Activated CD4-positive, alpha-beta T cell treated with anti-CD3 and anti-CD28 coated beads for 36 hours (primary cell): ENCODE results near the gene RASSF5. TPM values are rescaled to one million over a fixed set of nuclear protein-coding genes. Genes with fewer than 3 reads are reported as not detected.

Source experiments
- ATAC-seq: fragments of 200-7000 bp; cut with Tn5 transposase; one replicate; pipeline ENCODE4 v1.10.0; 2021; ENCODE audit warnings: mild to moderate bottlenecking, moderate library complexity
- CTCF ChIA-PET: fragments of 350-600 bp; sonication (Branson Sonifier 250); formaldehyde crosslinking; loops from one replicate; lab custom pipeline; 2021; ENCODE audit warnings: antibody characterized with exemption; lab: Charles Lee
- POLR2A ChIA-PET: fragments of 350-600 bp; sonication (Branson Sonifier 250); formaldehyde crosslinking; loops from one replicate; lab custom pipeline; 2021; ENCODE audit warnings: antibody characterized with exemption, inconsistent platforms; lab: Charles Lee
- DNase-seq: peaks from one replicate; pipeline ENCODE4 v3.0.0-alpha.2; 2020
- H3K27ac Mint-ChIP-seq: one replicate; pipeline ENCODE4 v1.8.0; 2021; ENCODE audit warnings: mixed read lengths
- H3K27me3 Mint-ChIP-seq: one replicate; pipeline ENCODE4 v1.8.0; 2021; ENCODE audit warnings: mixed read lengths
- H3K36me3 Mint-ChIP-seq: one replicate; pipeline ENCODE4 v1.8.0; 2021; ENCODE audit warnings: low read depth, mixed read lengths
- H3K4me1 Mint-ChIP-seq: one replicate; pipeline ENCODE4 v1.8.0; 2021; ENCODE audit warnings: mixed read lengths
- H3K4me3 Mint-ChIP-seq: one replicate; pipeline ENCODE4 v1.8.0; 2021; ENCODE audit warnings: mild to moderate bottlenecking, moderate library complexity, mixed read lengths
- H3K9me3 Mint-ChIP-seq: one replicate; pipeline ENCODE4 v1.8.0; 2021; ENCODE audit warnings: low read depth, mixed read lengths
- intact Hi-C, 2 experiments: fragments of 100-400 bp; cut with DNase I in 1 of 2; cut with micrococcal nuclease in 1 of 2; formaldehyde crosslinking; loops; one replicate each; pipeline versions ENCODE4 v1.14.2 to v1.15.1; 2022 to 2024; cut with DNase I, micrococcal nuclease
- total RNA-seq, 2 experiments: library from RNA; stranded (reverse); gene quantifications; one replicate each; pipeline ENCODE4 v1.2.3, GENCODE V29; 2021

The RASSF5 gene
- total RNA-seq, 2 experiments from 2014 or later, result 223 to 239 TPM

DNA sequence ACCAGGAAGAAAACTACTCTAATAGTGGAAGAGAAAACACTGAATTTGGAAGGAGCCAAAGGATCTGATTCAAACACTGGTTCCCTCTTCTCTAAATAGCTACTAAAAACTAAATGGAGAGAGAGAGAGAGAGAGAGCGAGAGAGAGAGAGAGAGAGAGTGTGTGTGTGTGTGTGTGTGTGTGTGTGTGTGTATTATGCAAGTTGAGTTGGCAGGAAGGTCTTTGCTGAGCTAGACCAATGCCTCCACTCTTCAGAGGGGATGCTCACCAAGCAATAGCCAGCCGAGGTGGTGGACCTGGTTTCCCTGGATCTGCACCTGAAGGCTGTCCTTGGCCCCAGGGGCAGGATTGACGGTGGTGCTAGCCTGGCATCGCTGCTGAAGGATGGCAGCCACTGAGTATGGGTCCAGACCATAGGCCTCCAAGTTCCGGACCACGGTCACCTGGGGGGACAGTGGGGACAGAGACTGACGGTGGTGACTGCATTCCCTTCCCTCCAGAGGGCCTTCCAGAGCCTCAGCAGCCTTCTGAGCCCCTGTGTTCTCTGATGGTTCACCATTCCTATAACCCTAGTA lies 86.1 kb downstream of the RASSF5 start:
- POLR2A ChIA-PET, result interaction anchor here (0.6 kb wide), 1 partner anchor 86 kb away, joined by 3 read pairs; the partner anchor contains the start of gene RASSF5
- DNase-seq (no peak), ATAC-seq (no peak)
- H3K9me3 Mint-ChIP-seq, result no peaks in the 10 kb centered on the region
- H3K4me3 Mint-ChIP-seq, result no peak overlapping the region
- intact Hi-C loops, result no loop called here
- CTCF ChIA-PET, result interaction anchor here (0.6 to 6.3 kb wide), 13 partner anchors 9 to 114 kb away, joined by 3 to 52 read pairs (median 4); partner anchors contain the start of gene DYRK3
- H3K4me1 Mint-ChIP-seq, result peaks cover 44% of the 10 kb centered on the region
- H3K27ac Mint-ChIP-seq, result peak overlapping the region; percentile 90
- H3K36me3 Mint-ChIP-seq, result peaks cover 70% of the 10 kb centered on the region
- no peaks in the 10 kb centered on the region for H3K27me3 Mint-ChIP-seq

- POLR2A ChIA-PET, result no interaction called here
- Mint-ChIP-seq H3K4me1 (peaks cover 21% of the 10 kb centered on the region), H3K27ac (peak overlapping the region; percentile 59), H3K27me3 (no peaks in the 10 kb centered on the region), H3K36me3 (peaks cover 72% of the 10 kb centered on the region), H3K4me3 (no peak overlapping the region), H3K9me3 (no peaks in the 10 kb centered on the region)
- DNase-seq (no peak), ATAC-seq (no peak)
- intact Hi-C loops, result no loop called here
- CTCF ChIA-PET, result interaction anchor here (0.7 to 6.3 kb wide), 5 partner anchors 12 to 105 kb away, joined by 3 to 52 read pairs (median 4); partner anchors contain the start of gene EIF2D
Measured at GRCh38 chr1:206595581-206596318, 88.4 kb downstream of the RASSF5 start.

- ChIA-PET POLR2A (no interaction called here), CTCF (interaction anchor here (1.2 to 6.3 kb wide), 3 partner anchors 12 to 106 kb away, joined by 3 to 52 read pairs (median 4); no protein-coding TSS in a partner anchor)
- DNase-seq (no peak), ATAC-seq (no peak)
- Mint-ChIP-seq H3K27me3 (no peaks in the 10 kb centered on the region), H3K36me3 (peaks cover 72% of the 10 kb centered on the region), H3K4me3 (no peak overlapping the region), H3K4me1 (peaks cover 16% of the 10 kb centered on the region), H3K27ac (peak overlapping the region; percentile 59), H3K9me3 (no peaks in the 10 kb centered on the region)
- intact Hi-C loops, result no loop called here
Measured at GRCh38 chr1:206596319-206596666, 89.0 kb downstream of the RASSF5 start.

- H3K4me3 Mint-ChIP-seq, result no peak overlapping the region
- H3K9me3 Mint-ChIP-seq, result no peaks in the 10 kb centered on the region
- intact Hi-C loops, result no loop called here
- no peaks in the 10 kb centered on the region for H3K27me3 Mint-ChIP-seq
- H3K27ac Mint-ChIP-seq, result no peak overlapping the region
- no peak for ATAC-seq
- ChIA-PET CTCF (interaction anchor here (1.0 to 2.0 kb wide), 3 partner anchors 9 to 58 kb away, joined by 3 to 8 read pairs (median 5); no protein-coding TSS in a partner anchor), POLR2A (no interaction called here)
- no peak for DNase-seq
- H3K4me1 Mint-ChIP-seq, result no peaks in the 10 kb centered on the region
- peaks cover 65% of the 10 kb centered on the region for H3K36me3 Mint-ChIP-seq
Measured at GRCh38 chr1:206600527-206600926, 93.2 kb downstream of the RASSF5 start.

- ChIA-PET POLR2A (no interaction called here), CTCF (interaction anchor here (0.6 to 6.2 kb wide), 2 partner anchors 11 to 59 kb away, joined by 4 to 52 read pairs; no protein-coding TSS in a partner anchor)
- H3K36me3 Mint-ChIP-seq, result peaks cover 59% of the 10 kb centered on the region
Measured at GRCh38 chr1:206604861-206605260, 97.5 kb downstream of the RASSF5 start.

DNA sequence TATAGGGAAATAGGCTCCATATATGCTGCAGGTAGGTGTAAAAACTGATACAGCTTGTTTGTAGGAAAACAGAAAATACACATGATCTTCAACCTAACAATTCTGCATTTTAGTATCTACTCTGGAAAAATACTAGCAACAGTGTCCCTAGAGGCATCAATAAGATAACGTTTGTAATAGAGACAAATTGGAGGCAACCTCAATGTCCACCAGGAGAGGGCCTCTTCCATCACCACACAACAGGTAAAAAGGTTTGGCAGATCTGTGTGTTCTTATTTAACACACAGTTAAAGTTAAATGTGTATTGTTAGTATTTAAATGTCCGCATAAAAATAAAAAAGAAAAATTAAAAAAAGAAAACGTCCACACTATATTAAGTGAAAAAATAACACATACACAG lies 99.5 kb downstream of the RASSF5 start:
- Mint-ChIP-seq H3K4me3 (no peak overlapping the region), H3K27me3 (no peaks in the 10 kb centered on the region), H3K36me3 (peaks cover 64% of the 10 kb centered on the region), H3K4me1 (peaks cover 45% of the 10 kb centered on the region), H3K9me3 (no peaks in the 10 kb centered on the region), H3K27ac (peak overlapping the region; percentile 64)
- ChIA-PET POLR2A (no interaction called here), CTCF (interaction anchor here (0.7 to 6.2 kb wide), 13 partner anchors 13 to 145 kb away, joined by 3 to 89 read pairs (median 4); partner anchors contain the start of gene DYRK3)
- intact Hi-C loops, result loop anchor here in 1 of 2 experiments (1.0 to 2.0 kb wide), 2 partner anchors 202 to 375 kb away; no protein-coding TSS in a partner anchor
- DNase-seq (no peak), ATAC-seq (no peak)

More at GRCh38 chr1:206604861-206605260, 97.5 kb downstream of the RASSF5 start:
- no peak for ATAC-seq
- intact Hi-C loops, result no loop called here
- Mint-ChIP-seq H3K4me3 (no peak overlapping the region), H3K27ac (no peak overlapping the region), H3K27me3 (no peaks in the 10 kb centered on the region), H3K4me1 (peaks cover 27% of the 10 kb centered on the region), H3K9me3 (no peaks in the 10 kb centered on the region)
- DNase-seq, result no peak

- POLR2A ChIA-PET, result no interaction called here
- Mint-ChIP-seq H3K4me1 (peaks cover 46% of the 10 kb centered on the region), H3K9me3 (no peaks in the 10 kb centered on the region), H3K4me3 (peak overlapping the region; percentile 56), H3K27ac (peak overlapping the region; percentile 90), H3K36me3 (peaks cover 53% of the 10 kb centered on the region), H3K27me3 (no peaks in the 10 kb centered on the region)
- CTCF ChIA-PET, result interaction anchor here (0.6 to 6.2 kb wide), 22 partner anchors 10 to 644 kb away, joined by 3 to 89 read pairs (median 4); partner anchors contain the start of gene DYRK3
- intact Hi-C loops, result loop anchor here (1.0 to 2.0 kb wide), 4 partner anchors 17 to 77 kb away; partner anchors contain the start of gene MAPKAPK2 (in 1 of the 2)
- DNase-seq (peak; percentile 84), ATAC-seq (no peak)
Measured at GRCh38 chr1:206608108-206608698, 100.9 kb downstream of the RASSF5 start.

DNA sequence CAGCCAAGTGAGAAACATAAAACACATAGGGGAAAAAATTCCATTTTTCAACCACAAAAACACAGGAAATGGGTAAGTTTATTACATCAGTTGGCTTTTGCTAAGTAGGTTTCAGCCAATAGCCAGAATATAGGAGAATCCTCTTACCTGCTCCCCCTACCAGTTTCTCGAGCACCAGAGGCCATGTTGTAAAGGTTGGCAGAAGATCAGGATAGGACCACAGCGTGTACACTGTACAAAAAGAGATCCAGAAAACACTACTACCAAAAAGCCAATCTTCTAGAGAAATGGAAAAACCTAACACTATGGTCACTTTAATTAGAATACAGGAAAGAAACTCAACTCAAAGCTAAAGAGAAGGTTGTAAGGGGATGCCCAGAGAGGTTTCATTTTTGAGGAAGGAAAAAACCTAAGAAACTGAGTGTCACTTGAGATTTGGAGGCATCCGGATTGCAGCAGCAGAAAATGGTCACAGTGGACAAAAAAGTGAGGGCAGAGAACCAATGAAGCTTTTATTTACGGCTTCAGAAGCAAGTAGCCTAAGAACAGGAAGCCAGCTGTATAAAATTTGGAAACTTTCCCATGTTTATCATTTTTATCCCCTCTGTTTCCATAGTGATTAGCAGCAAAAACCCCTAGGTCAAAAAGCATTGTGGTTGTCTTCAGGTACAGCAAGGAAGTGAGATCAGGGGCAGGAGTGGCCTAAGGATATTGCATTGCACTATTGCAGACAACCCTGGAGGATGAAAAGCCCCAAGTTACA lies 102.1 kb downstream of the RASSF5 start:
- H3K4me3 Mint-ChIP-seq, result peak overlapping the region; percentile 56
- DNase-seq (no peak), ATAC-seq (peak; percentile 47)
- H3K36me3 Mint-ChIP-seq, result peaks cover 45% of the 10 kb centered on the region
- ChIA-PET CTCF (interaction anchor here (0.6 to 6.2 kb wide), 31 partner anchors 8 to 324 kb away, joined by 3 to 89 read pairs (median 5); partner anchors contain the start of gene DYRK3), POLR2A (interaction anchor here (1.2 kb wide), 1 partner anchor 18 kb away, joined by 3 read pairs; no protein-coding TSS in a partner anchor)
- no peaks in the 10 kb centered on the region for H3K27me3 Mint-ChIP-seq
- intact Hi-C loops, result loop anchor here in 1 of 2 experiments (2.0 kb wide), 3 partner anchors 19 to 75 kb away; partner anchors contain the start of gene MAPKAPK2
- peak overlapping the region; percentile 90 for H3K27ac Mint-ChIP-seq
- peaks cover 46% of the 10 kb centered on the region for H3K4me1 Mint-ChIP-seq
- no peaks in the 10 kb centered on the region for H3K9me3 Mint-ChIP-seq

DNA sequence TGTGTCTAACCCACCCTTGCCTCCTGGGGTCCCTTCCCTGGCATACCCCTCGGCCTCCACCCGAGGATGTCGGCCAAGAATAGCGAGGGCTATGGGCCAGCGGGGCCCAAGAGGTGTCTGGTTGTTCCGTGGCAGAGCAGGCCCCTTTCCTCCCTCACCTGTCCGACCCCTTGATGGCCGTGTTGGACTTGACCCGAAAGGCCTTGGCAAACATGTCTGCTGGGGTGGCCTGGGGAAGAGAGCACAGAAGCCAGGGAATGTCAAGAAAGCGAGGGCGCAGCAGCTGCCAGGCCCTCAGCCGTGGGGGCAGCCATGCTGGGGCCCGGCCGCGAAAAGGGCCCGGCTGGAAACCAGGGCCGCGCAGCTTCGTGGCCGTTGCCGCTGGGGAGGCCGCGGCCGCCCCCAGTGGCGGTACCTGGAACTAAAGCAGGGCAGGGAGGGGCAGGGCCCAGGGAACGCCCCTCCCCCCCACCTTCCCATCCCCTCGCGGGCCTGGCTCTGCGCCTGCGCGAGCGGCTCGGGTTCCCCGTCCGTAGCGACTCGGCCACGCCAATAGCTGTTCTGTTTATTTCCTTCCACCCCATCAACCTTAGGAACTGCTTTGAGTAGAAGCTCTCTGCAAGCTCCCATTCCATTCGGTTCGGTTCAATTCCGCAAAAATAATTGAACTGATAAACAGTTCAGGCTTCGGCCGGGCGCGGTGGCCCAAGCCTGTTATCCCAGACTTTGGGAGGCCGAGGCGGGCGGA lies 105.0 kb downstream of the RASSF5 start, which contains the start of gene EIF2D:
TSS of gene EIF2D (minus strand) at position 337 of the 748 bp plus-strand sequence. CDS start at position 214, 123 bp downstream.
- peaks cover 40% of the 10 kb centered on the region for H3K4me1 Mint-ChIP-seq
- no peaks in the 10 kb centered on the region for H3K27me3 Mint-ChIP-seq
- no peaks in the 10 kb centered on the region for H3K9me3 Mint-ChIP-seq
- peak within 1 kb of the TSS; percentile 94 for H3K27ac Mint-ChIP-seq
- DNase-seq, result peak; percentile 98
- ChIA-PET CTCF (interaction anchor here (0.6 to 5.9 kb wide), 22 partner anchors 9 to 676 kb away, joined by 3 to 60 read pairs (median 6); partner anchors contain the start of genes DYRK3 and FCMR), POLR2A (interaction anchor here (0.6 to 1.5 kb wide), 4 partner anchors 24 to 122 kb away, joined by 3 to 7 read pairs (median 4); no protein-coding TSS in a partner anchor)
- intact Hi-C loops, result loop anchor here (1.0 kb wide), 7 partner anchors 22 to 105 kb away; partner anchors contain the start of genes DYRK3 (in 1 of the 2), MAPKAPK2 (in 1 of the 2) and RASSF5 (in 1 of the 2)
- H3K36me3 Mint-ChIP-seq, result peaks cover 36% of the 10 kb centered on the region
- H3K4me3 Mint-ChIP-seq, result peak within 1 kb of the TSS; percentile 92
- peak; percentile 87 for ATAC-seq
